ENCODE data around the gene DCAF11. TPM values are rescaled to one million over a fixed set of nuclear protein-coding genes. Genes with fewer than 3 reads are reported as not detected.

DCAF11 gene
- total and polyA plus RNA-seq, 2 of the 13 experiments (the other 11 are each of a cell fraction or from before 2014, with no cell fraction given), result 150 to 257 TPM

GRCh38 chr14:24100982-24101494 lies 13.5 kb upstream of the DCAF11 start (continued):
- TF ChIP-seq TBX2 (CRISPR knock-in tag; IDR thresholded peaks at IDR 0.05; ENCODE audit: borderline replicate concordance) (0 out of 2 replicates have a peak, but pooled peaks have one; percentile 26), REXO4 (CRISPR knock-in tag; IDR thresholded peaks at IDR 0.05; ENCODE audit: borderline replicate concordance) (no peak), ZSCAN29 (CRISPR knock-in tag; conservative IDR thresholded peaks at IDR 0.05) (0 out of 2 replicates have a peak, but pooled peaks have one; percentile 9), ZNF24 (IDR thresholded peaks at IDR 0.05) (no peak), KMT2A (CRISPR knock-in tag; IDR thresholded peaks at IDR 0.05) (no peak), KDM6A (CRISPR knock-in tag; IDR thresholded peaks at IDR 0.05; ENCODE audit: low read depth) (no peak), ZBTB7B (CRISPR knock-in tag; IDR thresholded peaks at IDR 0.05) (no peak), PRMT3 (CRISPR knock-in tag; IDR thresholded peaks at IDR 0.05; ENCODE audit: borderline replicate concordance, low read depth) (no peak), POLR2AphosphoS5 (IDR thresholded peaks at IDR 0.05; ENCODE audit: low read depth, low read length) (peak; percentile 21; the same call in 1 of the 2 replicates), DNMT1 (CRISPR knock-in tag; IDR thresholded peaks at IDR 0.05) (peak; percentile 73; the same call in 1 of the 2 replicates), ESRRA (CRISPR knock-in tag; IDR thresholded peaks at IDR 0.05; ENCODE audit: low read depth) (no peak), ZNF17 (CRISPR knock-in tag; IDR thresholded peaks at IDR 0.05) (no peak), SNAPC5 (CRISPR knock-in tag; IDR thresholded peaks at IDR 0.05; ENCODE audit: borderline replicate concordance) (peak; percentile 8; the same call in 1 of the 2 replicates), KDM5B (CRISPR knock-in tag; IDR thresholded peaks at IDR 0.05; ENCODE audit: borderline replicate concordance) (no peak), ZNF569 (CRISPR knock-in tag; IDR thresholded peaks at IDR 0.05; ENCODE audit: borderline replicate concordance) (no peak), TBP (CRISPR knock-in tag; IDR thresholded peaks at IDR 0.05) (no peak), TMF1 (CRISPR knock-in tag; IDR thresholded peaks at IDR 0.05; ENCODE audit: low read depth) (0 out of 2 replicates have a peak, but pooled peaks have one; percentile 47), RARG (CRISPR knock-in tag; IDR thresholded peaks at IDR 0.05; ENCODE audit: low read depth) (no peak)
- TF ChIP-seq, protein P1, sequence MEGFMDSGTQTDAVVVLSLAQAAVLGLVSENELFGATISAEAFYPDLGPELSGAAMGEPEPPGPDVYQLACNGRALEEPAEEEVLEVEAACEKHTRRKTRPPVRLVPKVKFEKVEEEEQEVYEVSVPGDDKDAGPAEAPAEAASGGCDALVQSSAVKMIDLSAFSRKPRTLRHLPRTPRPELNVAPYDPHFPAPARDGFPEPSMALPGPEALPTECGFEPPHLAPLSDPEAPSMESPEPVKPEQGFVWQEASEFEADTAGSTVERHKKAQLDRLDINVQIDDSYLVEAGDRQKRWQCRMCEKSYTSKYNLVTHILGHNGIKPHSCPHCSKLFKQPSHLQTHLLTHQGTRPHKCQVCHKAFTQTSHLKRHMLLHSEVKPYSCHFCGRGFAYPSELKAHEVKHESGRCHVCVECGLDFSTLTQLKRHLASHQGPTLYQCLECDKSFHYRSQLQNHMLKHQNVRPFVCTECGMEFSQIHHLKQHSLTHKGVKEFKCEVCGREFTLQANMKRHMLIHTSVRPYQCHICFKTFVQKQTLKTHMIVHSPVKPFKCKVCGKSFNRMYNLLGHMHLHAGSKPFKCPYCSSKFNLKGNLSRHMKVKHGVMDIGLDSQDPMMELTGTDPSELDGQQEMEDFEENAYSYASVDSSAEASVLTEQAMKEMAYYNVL (CRISPR knock-in tag; IDR thresholded peaks at IDR 0.05; ENCODE audit: borderline replicate concordance), result 0 out of 2 replicates have a peak, but pooled peaks have one; percentile 16
- TF ChIP-seq, protein P2, sequence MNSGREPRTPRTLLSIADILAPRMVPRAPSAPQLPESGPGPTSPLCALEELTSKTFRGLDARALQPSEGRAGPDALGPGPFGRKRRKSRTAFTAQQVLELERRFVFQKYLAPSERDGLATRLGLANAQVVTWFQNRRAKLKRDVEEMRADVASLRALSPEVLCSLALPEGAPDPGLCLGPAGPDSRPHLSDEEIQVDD (CRISPR knock-in tag; IDR thresholded peaks at IDR 0.05; ENCODE audit: borderline replicate concordance), result no peak
- TF ChIP-seq, protein P3, sequence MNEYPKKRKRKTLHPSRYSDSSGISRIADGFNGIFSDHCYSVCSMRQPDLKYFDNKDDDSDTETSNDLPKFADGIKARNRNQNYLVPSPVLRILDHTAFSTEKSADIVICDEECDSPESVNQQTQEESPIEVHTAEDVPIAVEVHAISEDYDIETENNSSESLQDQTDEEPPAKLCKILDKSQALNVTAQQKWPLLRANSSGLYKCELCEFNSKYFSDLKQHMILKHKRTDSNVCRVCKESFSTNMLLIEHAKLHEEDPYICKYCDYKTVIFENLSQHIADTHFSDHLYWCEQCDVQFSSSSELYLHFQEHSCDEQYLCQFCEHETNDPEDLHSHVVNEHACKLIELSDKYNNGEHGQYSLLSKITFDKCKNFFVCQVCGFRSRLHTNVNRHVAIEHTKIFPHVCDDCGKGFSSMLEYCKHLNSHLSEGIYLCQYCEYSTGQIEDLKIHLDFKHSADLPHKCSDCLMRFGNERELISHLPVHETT (CRISPR knock-in tag; conservative IDR thresholded peaks at IDR 0.05), result no peak
- TF ChIP-seq, protein P4, sequence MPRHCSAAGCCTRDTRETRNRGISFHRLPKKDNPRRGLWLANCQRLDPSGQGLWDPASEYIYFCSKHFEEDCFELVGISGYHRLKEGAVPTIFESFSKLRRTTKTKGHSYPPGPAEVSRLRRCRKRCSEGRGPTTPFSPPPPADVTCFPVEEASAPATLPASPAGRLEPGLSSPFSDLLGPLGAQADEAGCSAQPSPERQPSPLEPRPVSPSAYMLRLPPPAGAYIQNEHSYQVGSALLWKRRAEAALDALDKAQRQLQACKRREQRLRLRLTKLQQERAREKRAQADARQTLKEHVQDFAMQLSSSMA (CRISPR knock-in tag; IDR thresholded peaks at IDR 0.05), result no peak
- TF ChIP-seq, protein P5, sequence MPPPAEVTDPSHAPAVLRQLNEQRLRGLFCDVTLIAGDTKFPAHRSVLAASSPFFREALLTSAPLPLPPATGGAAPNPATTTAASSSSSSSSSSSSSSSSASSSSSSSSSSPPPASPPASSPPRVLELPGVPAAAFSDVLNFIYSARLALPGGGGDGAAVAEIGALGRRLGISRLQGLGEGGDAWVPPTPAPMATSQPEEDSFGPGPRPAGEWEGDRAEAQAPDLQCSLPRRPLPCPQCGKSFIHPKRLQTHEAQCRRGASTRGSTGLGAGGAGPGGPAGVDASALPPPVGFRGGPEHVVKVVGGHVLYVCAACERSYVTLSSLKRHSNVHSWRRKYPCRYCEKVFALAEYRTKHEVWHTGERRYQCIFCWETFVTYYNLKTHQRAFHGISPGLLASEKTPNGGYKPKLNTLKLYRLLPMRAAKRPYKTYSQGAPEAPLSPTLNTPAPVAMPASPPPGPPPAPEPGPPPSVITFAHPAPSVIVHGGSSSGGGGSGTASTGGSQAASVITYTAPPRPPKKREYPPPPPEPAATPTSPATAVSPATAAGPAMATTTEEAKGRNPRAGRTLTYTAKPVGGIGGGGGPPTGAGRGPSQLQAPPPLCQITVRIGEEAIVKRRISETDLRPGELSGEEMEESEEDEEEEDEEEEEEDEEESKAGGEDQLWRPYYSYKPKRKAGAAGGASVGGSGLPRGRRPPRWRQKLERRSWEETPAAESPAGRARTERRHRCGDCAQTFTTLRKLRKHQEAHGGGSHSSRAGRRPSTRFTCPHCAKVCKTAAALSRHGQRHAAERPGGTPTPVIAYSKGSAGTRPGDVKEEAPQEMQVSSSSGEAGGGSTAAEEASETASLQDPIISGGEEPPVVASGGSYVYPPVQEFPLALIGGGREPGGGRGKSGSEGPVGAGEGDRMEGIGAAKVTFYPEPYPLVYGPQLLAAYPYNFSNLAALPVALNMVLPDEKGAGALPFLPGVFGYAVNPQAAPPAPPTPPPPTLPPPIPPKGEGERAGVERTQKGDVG (CRISPR knock-in tag; IDR thresholded peaks at IDR 0.05; ENCODE audit: borderline replicate concordance), result no peak
